ENCODE measurements around the gene EFNA2.

Gene EFNA2

GRCh38 chr19:1336079-1336684 lies 50.5 kb downstream of the EFNA2 start:
- no peak for TF ChIP-seq CTCF (IDR thresholded peaks at IDR 0.05; ENCODE audit: insufficient read depth, low read depth, low read length, missing control alignments)
- H3K4me3 ChIP-seq (ENCODE audit: low read depth, low read length), result no peak overlapping the region
- peak; percentile 72 for DNase-seq (ENCODE audit: low read depth)

- DNase-seq (ENCODE audit: low read depth), result no peak
- no peak for TF ChIP-seq CTCF (IDR thresholded peaks at IDR 0.05; ENCODE audit: insufficient read depth, low read depth, low read length, missing control alignments)
- no peak overlapping the region for H3K4me3 ChIP-seq (ENCODE audit: low read depth, low read length)
Measured at GRCh38 chr19:1340681-1341469, 55.2 kb downstream of the EFNA2 start.

GRCh38 chr19:1343041-1343440 lies 57.4 kb downstream of the EFNA2 start:
- no peak for DNase-seq (ENCODE audit: low read depth)
- H3K4me3 ChIP-seq (ENCODE audit: low read depth, low read length), result no peak overlapping the region
- TF ChIP-seq CTCF (IDR thresholded peaks at IDR 0.05; ENCODE audit: insufficient read depth, low read depth, low read length, missing control alignments), result no peak

GRCh38 chr19:1349211-1349610 lies 63.5 kb downstream of the EFNA2 start:
- DNase-seq (ENCODE audit: low read depth), result no peak
- no peak overlapping the region for H3K4me3 ChIP-seq (ENCODE audit: low read depth, low read length)
- no peak for TF ChIP-seq CTCF (IDR thresholded peaks at IDR 0.05; ENCODE audit: insufficient read depth, low read depth, low read length, missing control alignments)

- DNase-seq (ENCODE audit: low read depth), result peak; percentile 20
- no peak for TF ChIP-seq CTCF (IDR thresholded peaks at IDR 0.05; ENCODE audit: insufficient read depth, low read depth, low read length, missing control alignments)
Measured at GRCh38 chr19:1350867-1351266, 65.2 kb downstream of the EFNA2 start.

More at GRCh38 chr19:1350867-1351266, 65.2 kb downstream of the EFNA2 start:
- H3K4me3 ChIP-seq (ENCODE audit: low read depth, low read length), result no peak overlapping the region
